HG02840 (cell line): ENCODE measurements around the gene CACNA1B.
"Not testable (repeated sequence)": the region's sequence is repeated elsewhere in the genome, so short reads cannot be mapped to it uniquely, and the experiment has no call there.

Source experiments
- ATAC-seq: cut with Tn5 transposase; IDR thresholded peaks from one replicate; pipeline ENCODE4 v1.9.1; 2021; ENCODE audit warnings: mild to moderate bottlenecking, moderate library complexity, moderate number of reproducible peaks; ENCODE audit not compliant: unreplicated experiment, low FRiP score

The CACNA1B gene

DNA sequence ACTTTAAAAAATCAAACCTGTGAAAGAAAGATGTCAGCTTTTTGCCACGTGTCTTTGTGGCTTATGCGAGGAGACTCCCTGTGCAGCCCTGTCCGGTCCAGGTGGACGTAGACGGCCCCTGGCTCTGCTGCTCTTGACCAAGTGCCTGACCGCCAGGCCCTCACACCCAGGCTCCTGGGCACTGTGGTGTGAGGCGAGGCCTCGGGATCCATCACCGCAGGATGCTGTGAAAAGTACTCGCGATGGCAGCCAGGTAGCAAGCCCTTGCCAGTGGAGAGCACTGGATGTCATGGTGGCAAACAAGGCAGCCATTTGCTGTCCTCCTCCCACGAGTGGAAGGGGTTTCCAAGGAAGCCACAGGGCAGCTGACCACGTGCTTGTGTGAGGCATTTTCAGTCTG, 245.1 kb downstream of the CACNA1B start:
- ATAC-seq = no peak

GRCh38 chr9:138123086-138123485, 245.5 kb downstream of the CACNA1B start:
- no peak for ATAC-seq

- ATAC-seq = not testable (repeated sequence)
Observed at GRCh38 chr9:138126090-138126857, 248.7 kb downstream of the CACNA1B start.

DNA sequence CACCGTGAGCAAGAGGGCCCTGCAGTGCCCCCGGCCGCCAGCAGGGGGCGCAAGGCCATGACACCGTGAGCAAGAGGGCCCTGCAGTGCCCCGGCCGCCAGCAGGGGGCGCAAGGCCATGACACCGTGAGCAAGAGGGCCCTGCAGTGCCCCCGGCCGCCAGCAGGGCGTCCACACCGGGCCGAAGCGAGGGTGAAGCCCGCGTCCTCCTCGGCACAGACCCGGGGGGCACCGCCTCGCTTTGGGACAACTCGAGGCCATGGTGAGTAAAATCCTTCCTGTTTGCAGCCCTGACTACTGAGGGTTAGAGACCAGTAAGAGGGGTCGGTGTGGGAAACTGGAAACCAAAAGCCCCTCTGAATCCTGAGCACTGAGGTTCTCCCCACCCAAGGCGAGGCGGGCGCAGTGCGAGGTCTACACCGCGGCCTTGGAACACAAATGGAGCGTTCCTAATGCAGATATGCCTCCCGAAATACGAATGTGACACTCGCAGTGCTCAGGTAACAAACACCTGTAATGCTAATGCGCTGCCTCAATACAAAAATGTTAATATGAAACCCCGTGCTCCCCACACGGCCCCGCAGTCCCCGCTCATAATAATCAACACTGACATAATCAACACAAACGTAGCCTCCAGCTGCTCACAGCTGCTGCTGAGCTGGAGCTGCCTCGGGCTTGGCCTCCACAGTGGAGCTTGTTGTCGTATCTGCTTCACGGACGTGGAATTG, 249.4 kb downstream of the CACNA1B start:
- not testable (repeated sequence) for ATAC-seq

DNA sequence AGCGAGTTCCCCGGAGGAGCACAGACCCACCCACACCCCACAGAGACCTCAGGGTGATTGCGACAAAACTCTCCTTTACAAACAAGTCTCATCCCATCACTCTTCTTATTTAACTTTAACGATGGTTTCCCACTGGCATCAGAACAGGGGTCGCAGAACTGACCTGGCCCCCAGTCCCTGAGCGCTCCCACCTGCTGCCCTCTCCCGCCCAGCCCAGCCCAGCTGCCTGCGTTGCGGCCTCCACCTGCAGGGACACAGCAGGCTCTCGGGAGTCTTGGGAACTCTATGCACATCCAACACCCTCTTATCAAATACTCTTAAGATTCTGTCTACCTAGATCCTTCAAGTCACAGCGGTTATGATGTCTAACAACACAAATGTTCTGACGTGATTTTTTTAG, 250.4 kb downstream of the CACNA1B start:
- ATAC-seq = not testable (repeated sequence)

- not testable (repeated sequence) for ATAC-seq
Observed at GRCh38 chr9:138129318-138129717, 251.7 kb downstream of the CACNA1B start.

DNA sequence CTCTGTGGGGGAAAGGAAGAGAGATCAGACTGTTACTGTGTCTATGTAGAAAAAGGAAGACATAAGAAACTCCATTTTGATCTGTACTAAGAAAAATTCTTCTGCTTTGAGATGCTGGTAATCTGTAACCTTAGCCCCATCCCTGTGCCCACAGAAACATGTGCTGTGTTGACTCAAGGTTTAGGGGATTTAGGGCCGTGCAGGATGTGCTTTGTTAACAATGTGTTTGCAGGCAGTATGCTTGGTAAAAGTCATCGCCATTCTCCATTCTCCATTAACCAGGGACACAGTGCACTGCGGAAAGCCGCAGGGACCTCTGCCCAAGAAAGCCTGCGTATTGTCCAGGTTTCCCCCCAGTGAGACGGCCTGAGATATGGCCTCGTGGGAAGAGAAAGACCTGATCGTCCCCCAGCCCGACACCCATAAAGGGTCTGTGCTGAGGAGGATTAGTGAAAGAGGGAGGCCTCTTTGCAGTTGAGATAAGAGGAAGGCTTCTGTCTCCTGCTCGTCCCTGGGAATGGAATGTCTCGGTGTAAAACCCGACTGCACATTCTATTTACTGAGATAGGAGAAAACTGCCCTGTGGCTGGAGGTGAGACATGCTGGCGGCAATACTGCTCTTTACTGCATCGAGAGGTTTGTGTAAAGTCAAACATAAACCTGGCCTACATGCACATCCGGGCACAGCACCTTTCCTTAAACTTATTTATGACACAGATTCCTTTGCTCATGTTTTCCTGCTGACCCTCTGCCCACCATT, 255.5 kb downstream of the CACNA1B start:
- ATAC-seq = not testable (repeated sequence)

- ATAC-seq = not testable (repeated sequence)
Observed at GRCh38 chr9:138134581-138134980, 257.0 kb downstream of the CACNA1B start.

DNA sequence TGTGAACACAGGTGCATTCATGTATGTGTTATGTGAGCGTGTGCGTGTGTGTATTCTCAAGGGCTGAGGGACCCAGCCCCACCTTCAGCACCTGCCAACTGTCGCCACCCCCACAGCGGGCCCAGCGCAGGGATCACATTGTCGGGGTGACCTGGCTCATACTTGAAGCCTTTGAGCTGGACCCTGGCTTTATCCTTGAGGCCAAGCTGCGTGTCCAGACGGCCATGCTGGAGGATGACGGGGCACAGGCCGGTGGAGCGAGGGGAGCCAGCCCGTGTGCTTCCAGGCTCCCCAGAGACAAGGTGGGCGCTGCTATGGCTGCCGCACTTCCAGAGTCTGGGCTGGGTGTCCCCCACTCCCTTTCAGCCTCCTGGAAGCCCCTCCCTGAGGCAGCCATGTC, 261.5 kb downstream of the CACNA1B start:
- ATAC-seq = not testable (repeated sequence)

- ATAC-seq = not testable (repeated sequence)
Observed at GRCh38 chr9:138140980-138141379, 263.4 kb downstream of the CACNA1B start.

DNA sequence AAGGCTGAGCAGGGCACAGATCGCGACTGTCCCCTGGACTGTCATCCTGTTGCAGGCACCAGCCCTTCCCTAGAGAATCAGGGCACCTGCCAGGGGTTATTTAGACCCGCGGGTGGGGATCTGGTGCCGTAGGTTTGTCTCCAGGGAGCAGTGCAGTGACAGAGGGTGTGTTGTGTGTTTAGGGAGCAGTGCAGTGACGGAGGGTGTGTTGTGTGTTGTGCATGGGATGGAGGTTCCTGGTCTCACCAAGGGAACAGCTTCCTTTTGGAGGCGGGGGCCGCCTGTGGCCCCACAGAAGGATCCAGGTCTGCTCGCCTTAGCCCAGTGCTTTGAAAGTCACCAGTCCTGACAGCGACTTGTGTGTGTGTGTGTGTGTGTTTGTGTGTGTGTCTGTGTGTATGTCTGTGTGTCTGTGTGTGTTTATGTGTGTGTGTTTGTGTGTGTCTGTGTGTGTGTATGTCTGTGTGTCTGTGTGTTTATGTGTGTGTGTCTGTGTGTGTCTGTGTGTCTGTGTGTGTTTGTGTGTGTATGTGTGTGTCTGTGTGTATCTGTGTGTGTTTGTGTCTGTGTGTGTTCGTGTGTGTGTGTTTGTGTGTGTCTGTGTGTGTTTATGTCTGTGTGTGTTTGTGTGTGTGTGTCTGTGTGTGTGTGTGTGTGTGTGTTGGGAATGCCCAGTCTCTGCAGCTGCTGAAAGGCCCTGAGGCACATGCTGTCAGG, 265.1 kb downstream of the CACNA1B start:
- not testable (repeated sequence) for ATAC-seq

DNA sequence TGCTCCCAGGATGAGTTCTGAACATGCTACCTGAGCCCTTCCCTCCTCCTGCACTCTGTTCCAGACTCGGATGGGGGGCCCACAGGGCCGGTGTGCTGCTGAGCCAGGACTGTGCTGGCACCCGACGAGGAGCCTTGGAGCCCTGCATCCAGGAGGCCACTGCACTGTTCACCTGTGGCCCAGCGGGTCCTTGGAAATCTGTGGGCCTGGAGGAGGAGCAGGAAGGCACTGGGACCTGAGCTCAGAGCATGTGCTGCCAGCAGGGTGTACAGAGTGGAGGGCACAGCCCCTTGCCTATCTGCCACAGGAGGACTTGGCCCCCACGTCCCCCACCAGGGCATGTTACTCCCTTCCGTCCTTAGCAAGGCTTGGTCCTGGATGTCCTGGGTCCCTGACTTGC, 265.9 kb downstream of the CACNA1B start:
- ATAC-seq = not testable (repeated sequence)

- not testable (repeated sequence) for ATAC-seq
Observed at GRCh38 chr9:138147556-138147955, 270.0 kb downstream of the CACNA1B start.

GRCh38 chr9:138149672-138150656, 272.4 kb downstream of the CACNA1B start:
- ATAC-seq = not testable (repeated sequence)

- not testable (repeated sequence) for ATAC-seq
Observed at GRCh38 chr9:138155788-138156187, 278.2 kb downstream of the CACNA1B start.

DNA sequence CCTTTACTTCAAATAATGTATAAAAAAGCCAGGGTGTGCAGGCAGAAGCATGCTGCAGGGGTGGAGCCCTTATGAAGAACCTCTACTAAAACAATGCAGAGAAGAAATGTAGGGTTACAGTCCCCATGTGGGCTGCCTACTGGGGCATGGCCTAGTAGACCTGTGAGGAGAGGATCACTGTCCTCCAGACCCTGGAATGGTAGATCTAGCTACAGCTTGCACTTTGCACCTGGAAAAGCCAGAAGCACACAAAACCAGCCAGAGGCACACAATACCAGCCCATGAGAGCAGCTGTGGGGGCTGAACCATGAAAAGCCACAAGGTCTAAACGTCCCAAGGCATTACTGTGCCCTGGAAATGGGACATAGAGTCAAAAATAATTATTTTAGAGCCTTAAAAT, 289.2 kb downstream of the CACNA1B start:
- ATAC-seq = not testable (repeated sequence)
